ENCODE data around the gene UPF3A.

GRCh38 chr13:114310956-114311355, 29.6 kb downstream of the UPF3A start:
- TF ChIP-seq MAX (IDR thresholded peaks at IDR 0.05) (no peak), REST (IDR thresholded peaks at IDR 0.05; ENCODE audit: low read depth) (no peak), CEBPB (IDR thresholded peaks at IDR 0.05) (no peak), EP300 (IDR thresholded peaks at IDR 0.05; ENCODE audit: borderline replicate concordance) (no peak), EGR1 (IDR thresholded peaks at IDR 0.05) (no peak), RAD21 (IDR thresholded peaks at IDR 0.05; ENCODE audit: low read depth) (no peak), CREB1 (IDR thresholded peaks at IDR 0.05; ENCODE audit: low read depth) (no peak), ZBTB7A (IDR thresholded peaks at IDR 0.05; ENCODE audit: low read depth) (no peak), FOXM1 (IDR thresholded peaks at IDR 0.05; ENCODE audit: borderline replicate concordance, low read depth) (no peak), YY1 (IDR thresholded peaks at IDR 0.05; ENCODE audit: low read depth) (no peak), USF1 (IDR thresholded peaks at IDR 0.05) (no peak)
